ENCODE results near the gene ALAS2.
A peak's percentile ranks its signal among the peaks of the same experiment; 100 is the strongest.
"Not testable (repeated sequence)": the region's sequence is repeated elsewhere in the genome, so short reads cannot be mapped to it uniquely, and the experiment has no call there.

Gene ALAS2, protein sequence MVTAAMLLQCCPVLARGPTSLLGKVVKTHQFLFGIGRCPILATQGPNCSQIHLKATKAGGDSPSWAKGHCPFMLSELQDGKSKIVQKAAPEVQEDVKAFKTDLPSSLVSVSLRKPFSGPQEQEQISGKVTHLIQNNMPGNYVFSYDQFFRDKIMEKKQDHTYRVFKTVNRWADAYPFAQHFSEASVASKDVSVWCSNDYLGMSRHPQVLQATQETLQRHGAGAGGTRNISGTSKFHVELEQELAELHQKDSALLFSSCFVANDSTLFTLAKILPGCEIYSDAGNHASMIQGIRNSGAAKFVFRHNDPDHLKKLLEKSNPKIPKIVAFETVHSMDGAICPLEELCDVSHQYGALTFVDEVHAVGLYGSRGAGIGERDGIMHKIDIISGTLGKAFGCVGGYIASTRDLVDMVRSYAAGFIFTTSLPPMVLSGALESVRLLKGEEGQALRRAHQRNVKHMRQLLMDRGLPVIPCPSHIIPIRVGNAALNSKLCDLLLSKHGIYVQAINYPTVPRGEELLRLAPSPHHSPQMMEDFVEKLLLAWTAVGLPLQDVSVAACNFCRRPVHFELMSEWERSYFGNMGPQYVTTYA

DNA sequence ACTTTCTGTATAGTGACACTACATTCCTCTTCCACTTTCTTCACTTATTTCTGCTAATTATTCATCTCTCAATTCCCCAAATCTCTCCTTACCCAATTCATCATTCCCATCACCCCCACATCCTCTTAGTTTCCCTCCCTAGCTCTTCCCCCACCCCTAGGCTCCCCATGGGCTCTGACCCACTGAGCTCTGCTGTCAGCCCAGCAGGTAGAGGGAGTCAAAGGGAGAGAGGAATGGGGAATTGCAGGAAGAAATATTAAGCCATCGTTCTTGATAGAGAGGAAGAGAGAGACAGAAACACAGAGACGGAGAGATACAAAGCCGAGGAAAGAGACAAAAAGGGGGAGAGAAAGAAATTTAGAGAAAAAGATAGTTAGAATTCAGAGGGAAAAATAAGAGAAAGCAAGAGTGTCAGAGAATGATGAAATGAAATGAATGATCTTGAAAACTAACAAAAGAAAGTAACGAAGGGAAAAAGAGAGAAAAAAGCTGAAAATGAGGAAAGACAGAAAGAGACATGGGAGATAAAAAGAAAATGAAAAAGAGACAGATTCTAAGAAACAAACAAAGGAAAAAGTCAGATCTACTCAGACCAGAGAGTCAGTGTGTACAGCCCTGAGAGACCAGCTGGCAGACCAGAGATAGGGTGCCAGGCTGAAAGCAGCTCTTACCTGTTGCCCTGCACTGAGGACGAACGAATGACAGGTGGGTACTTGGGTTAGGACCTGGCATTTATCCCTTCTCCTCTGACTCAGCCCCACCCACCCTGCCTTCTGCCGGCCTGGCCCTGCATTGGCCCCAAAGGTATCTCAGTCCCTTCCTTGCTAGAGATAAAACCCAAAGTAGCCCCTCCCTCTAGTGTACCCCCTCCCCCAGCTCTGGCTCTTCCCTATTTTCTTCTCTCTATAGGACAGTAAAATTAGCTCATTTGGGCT is at the start of gene ALAS2:
Gene ALAS2 (minus strand): TSS at position 707 of the 935 bp plus-strand sequence. CDS start 4,977 bp downstream, outside the sequence.
- no peak for DNase-seq (ENCODE audit: low read depth)
- in situ Hi-C loops (cut with HindIII; ENCODE audit: low sequenced_read_pairs): no loop called here
- H3K4me3 ChIP-seq (ENCODE audit: low read depth, low read length): no peak within 1 kb of the TSS
- TF ChIP-seq, protein P1, sequence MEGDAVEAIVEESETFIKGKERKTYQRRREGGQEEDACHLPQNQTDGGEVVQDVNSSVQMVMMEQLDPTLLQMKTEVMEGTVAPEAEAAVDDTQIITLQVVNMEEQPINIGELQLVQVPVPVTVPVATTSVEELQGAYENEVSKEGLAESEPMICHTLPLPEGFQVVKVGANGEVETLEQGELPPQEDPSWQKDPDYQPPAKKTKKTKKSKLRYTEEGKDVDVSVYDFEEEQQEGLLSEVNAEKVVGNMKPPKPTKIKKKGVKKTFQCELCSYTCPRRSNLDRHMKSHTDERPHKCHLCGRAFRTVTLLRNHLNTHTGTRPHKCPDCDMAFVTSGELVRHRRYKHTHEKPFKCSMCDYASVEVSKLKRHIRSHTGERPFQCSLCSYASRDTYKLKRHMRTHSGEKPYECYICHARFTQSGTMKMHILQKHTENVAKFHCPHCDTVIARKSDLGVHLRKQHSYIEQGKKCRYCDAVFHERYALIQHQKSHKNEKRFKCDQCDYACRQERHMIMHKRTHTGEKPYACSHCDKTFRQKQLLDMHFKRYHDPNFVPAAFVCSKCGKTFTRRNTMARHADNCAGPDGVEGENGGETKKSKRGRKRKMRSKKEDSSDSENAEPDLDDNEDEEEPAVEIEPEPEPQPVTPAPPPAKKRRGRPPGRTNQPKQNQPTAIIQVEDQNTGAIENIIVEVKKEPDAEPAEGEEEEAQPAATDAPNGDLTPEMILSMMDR (IDR thresholded peaks at IDR 0.05; ENCODE audit: low read depth, low read length, missing control alignments): no peak

DNA sequence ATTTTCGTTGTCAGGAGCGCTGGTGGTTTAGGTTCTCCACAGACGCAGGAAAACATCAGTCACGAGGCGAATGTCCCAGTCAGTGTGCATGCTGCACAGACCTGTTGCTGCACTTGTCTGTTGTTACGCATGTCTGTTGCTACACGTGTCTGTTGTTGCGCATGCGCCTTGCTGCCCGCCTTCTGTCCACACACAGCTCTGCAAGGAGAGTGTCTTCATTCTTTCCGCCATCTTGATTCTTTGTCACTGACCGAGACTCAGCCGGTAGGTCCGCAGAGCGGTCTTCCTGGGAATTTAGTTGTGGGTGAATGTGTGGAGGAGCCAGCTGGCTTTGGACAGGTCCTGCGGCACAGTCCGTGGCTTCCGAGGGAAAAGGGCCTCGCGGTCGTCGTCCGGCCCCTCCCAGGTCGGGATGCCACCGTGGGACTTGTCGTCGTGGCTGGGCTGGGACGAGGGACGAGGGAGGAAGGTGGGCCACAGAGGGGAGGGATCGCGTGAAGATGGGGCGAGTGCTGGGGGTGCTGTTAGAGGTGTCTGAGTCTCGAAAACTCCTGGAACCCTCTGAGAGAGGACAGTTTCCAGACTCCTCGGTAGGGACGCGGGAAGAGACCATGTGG is 44.2 kb upstream of the ALAS2 start, which contains the start of gene PAGE2B:
Gene PAGE2B (plus strand): TSS at position 180 of the 617 bp plus-strand sequence. CDS start 1,012 bp downstream, outside the sequence.
- no peak within 1 kb of the TSS for H3K4me3 ChIP-seq (ENCODE audit: low read depth, low read length)
- no peak for DNase-seq (ENCODE audit: low read depth)
- in situ Hi-C loops (cut with HindIII; ENCODE audit: low sequenced_read_pairs): no loop called here
- TF ChIP-seq, protein P1 (IDR thresholded peaks at IDR 0.05; ENCODE audit: low read depth, low read length, missing control alignments): no peak

DNA sequence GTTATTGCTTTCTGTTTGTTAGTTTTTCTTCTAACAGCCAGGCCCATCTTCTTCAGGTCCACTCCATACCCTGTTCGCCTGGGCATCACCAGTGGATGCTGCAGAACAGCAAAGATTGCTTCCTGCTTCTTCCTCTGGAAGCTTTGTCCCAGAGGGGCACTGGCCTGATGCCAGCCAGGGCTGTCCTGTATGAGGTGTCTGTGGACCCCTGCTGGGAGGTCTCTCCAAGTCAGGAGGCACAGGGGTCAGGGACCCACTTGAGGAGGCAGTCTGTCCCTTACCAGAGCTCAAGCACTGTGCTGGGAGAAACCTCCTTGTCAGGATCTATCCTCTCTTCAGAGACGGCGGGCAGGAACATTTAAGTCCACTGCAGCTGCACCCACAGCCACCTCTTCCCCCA is 41.5 kb upstream of the ALAS2 start:
- no peak overlapping the region for H3K4me3 ChIP-seq (ENCODE audit: low read depth, low read length)
- TF ChIP-seq, protein P1 (IDR thresholded peaks at IDR 0.05; ENCODE audit: low read depth, low read length, missing control alignments): no peak
- in situ Hi-C loops (cut with HindIII; ENCODE audit: low sequenced_read_pairs): no loop called here
- DNase-seq (ENCODE audit: low read depth): no peak

DNA sequence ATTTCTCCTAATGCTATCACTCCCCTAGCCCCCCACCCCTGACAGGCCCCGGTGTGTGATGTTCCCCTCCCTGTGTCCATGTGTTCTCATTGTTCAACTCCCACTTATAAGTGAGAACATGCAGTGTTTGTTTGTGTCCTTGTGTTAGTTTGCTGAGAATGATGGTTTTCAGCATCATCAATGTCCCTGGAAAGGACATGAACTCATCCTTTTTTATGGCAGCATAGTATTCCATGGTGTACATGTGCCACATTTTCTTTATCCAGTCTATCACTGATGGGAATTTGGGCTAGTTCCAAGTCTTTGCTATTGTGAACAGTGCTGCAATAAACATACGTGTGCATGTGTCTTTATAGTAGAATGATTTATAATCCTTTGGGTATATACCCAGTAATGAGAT is 36.4 kb upstream of the ALAS2 start:
- H3K4me3 ChIP-seq (ENCODE audit: low read depth, low read length); in situ Hi-C loops (cut with HindIII; ENCODE audit: low sequenced_read_pairs); DNase-seq (ENCODE audit: low read depth): not testable (repeated sequence)

DNA sequence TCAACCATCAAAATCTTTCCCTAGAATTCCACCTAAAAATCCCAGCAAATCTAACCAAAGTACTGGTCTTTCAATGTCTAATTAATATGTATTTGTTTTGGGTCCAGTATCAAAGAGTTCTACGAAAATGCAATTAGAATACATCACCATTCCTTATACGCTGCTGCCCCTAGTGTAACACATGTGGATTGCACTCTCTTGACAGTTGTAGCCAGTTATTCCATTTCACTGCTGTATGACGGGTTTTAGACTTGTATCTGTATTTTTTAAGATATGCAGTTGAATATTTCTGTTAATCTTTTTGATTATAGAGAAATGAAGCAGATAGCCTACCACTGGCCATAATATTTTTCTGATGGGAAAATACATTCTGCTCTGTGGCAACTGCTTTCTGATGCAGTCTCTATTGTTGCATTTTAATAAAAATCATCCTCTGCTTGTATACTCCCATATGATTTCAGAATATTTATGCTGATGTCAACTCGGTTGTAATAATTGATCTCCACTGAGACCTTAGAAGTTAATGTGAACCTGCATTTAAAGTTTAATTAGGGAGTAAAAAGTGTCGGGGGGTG is 27.0 kb upstream of the ALAS2 start:
- TF ChIP-seq, protein P1 (IDR thresholded peaks at IDR 0.05; ENCODE audit: low read depth, low read length, missing control alignments): peak; percentile 69
- DNase-seq (ENCODE audit: low read depth): peak; percentile 3
- H3K4me3 ChIP-seq (ENCODE audit: low read depth, low read length): no peak overlapping the region
- in situ Hi-C loops (cut with HindIII; ENCODE audit: low sequenced_read_pairs): no loop called here

DNA sequence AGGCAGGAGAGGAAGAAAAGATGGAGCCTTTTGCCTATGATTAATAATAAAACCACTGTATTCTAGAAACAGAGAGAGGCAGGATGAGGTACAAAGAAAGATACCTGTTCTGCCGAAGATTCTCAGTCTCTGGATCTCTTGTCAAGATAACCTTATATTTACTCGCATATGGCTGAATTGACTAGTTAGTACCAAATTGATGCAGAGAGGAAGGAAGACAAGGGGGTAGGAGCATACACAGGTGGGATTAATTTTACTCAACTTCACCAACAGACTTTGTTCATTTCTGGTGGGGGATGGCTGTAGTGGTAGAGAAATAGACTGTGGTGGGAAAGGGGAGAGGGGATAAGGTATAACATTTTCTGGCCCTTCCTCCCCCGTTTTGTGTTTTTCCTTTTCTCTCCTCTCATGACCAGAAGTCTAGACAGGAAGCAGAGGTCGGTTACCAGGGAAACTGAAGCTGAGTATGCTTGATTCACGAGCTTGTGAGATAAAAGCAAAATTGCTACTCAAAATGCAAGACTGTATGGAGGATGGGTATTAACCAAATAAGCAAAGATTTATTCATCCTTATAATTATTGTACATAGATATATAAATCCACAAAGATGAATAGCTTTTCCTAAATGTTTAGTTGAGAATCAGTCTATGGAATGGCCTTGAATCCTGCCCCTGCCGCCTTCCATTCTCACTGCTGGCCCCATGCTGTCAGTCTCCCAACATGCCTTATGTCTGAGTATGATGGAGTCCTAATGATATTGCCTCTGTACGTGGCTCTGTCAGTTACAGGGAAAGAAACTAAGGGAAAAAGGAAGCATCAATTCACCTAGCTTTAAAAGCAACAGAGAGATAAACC is 26.3 kb upstream of the ALAS2 start:
- no peak overlapping the region for H3K4me3 ChIP-seq (ENCODE audit: low read depth, low read length)
- TF ChIP-seq, protein P1 (IDR thresholded peaks at IDR 0.05; ENCODE audit: low read depth, low read length, missing control alignments): no peak
- DNase-seq (ENCODE audit: low read depth): no peak
- in situ Hi-C loops (cut with HindIII; ENCODE audit: low sequenced_read_pairs): no loop called here

DNA sequence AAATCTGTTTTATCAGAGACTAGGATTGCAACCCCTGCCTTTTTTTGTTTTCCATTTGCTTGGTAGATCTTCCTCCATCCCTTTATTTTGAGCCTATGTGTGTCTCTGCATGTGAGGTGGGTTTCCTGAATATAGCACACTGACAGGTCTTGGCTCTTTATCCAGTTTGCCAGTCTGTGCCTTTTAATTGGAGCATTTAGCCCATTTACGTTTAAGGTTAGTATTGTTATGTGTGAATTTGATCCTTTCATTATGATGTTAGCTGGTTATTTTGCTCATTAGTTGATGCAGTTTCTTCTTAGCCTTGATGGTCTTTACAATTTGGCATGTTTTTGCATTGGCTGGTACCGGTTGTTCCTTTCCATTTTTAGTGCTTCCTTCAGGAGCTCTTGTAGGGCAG is 19.8 kb upstream of the ALAS2 start:
- H3K4me3 ChIP-seq (ENCODE audit: low read depth, low read length); in situ Hi-C loops (cut with HindIII; ENCODE audit: low sequenced_read_pairs); DNase-seq (ENCODE audit: low read depth): not testable (repeated sequence)
